Effector CD4-positive, alpha-beta T cell (primary cell): Measurements from ENCODE around the gene CCDC70.

Experiments used
- DNase-seq: peaks from one replicate; pipeline ENCODE4 v3.0.0-alpha.2; 2020

CCDC70 gene

GRCh38 chr13:51912091-51912490 lies 50.3 kb downstream of the CCDC70 start:
- no peak for DNase-seq

DNA sequence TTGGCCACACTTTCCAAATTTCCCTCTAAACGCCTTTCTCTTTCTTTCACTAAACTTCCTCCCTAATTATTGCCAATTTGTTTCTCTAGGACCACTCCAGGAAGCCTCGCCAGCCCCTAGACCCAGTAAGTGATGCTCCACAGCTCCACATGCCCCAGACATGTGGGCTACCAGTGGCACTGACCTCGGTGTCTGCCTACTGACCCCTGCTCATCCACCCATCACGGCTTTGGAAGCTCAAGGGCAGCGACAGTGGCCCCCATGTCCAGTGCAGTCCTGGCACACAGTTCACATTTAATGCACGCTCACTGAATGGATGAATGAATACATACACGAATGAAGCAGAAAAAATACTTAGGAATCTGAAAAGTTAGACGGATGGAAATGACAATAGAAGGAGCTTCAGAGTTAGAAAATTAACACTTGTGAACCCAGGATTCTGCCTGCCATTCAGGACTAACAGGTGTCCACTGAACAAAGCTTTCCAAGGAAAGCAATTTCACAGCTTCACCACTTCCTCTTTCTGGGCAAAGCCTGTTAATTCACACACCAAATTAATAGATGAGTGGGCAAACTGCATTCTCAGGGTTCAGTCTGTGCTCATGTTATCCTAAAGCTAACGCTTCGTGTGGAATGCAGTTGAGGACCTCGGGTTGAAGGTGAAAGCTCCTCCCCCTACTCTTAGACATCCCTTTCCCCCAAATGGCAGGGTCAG lies 50.9 kb downstream of the CCDC70 start:
- no peak for DNase-seq

DNA sequence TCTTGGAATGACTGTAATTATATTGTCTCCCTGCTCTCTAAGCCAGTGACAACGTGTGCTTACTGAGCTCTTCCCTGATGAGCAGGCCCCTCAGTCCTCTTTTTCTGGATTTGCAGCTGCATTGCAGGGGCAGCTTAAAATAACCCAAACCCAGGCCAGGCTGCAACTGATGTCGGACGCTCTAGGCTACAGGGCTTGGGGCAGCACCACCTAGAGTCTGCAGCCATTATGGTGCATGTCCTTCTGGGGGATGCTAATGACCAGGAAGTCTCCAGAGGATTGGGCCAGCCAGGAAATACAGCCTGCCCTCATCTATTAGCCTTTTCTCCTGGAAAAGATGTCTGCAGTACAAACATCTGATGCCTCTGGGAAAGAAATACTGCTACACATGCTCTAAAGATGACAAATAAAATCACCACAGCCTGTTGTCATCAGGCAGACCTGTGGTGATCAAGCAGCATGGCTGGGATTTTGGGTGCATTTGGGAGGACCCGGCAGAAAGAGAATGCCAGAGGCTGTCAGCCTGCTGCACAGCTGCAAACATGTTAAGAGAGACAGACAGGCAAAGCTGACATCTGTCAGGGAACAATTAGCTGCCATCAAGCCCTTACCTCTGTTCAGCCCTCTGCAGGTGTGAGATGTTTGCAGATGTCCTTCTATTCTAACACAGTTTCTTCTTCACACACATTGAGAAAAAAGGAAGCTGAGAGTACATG lies 51.8 kb downstream of the CCDC70 start:
- DNase-seq = no peak

DNA sequence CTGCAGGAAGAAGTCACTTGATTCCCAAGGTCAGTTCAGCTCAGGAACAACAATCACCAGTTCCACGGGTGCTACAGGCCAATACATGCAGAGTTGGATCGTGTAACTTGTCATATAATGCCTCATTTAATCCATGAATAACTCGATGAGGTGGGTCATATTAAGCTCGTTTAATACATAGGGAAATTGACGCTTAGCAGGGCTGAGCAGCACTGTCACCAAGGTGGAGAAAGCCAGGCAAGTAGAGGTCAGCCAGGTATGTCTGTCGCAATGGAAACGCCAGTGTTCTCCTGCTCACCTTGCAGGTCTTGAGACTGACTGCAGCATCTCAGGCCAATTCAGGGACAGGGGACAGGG lies 52.3 kb downstream of the CCDC70 start:
- no peak for DNase-seq
